ENCODE data around the gene SCARF2.
"Not testable (repeated sequence)": the region's sequence is repeated elsewhere in the genome, so short reads cannot be mapped to it uniquely, and the experiment has no call there.

SCARF2 gene

GRCh38 chr22:20419664-20419951 is 18.0 kb downstream of the SCARF2 start:
- no peak for DNase-seq (ENCODE audit: low read depth)
- H3K4me3 ChIP-seq (ENCODE audit: low read depth, low read length) = no peak overlapping the region
- TF ChIP-seq, protein P1, sequence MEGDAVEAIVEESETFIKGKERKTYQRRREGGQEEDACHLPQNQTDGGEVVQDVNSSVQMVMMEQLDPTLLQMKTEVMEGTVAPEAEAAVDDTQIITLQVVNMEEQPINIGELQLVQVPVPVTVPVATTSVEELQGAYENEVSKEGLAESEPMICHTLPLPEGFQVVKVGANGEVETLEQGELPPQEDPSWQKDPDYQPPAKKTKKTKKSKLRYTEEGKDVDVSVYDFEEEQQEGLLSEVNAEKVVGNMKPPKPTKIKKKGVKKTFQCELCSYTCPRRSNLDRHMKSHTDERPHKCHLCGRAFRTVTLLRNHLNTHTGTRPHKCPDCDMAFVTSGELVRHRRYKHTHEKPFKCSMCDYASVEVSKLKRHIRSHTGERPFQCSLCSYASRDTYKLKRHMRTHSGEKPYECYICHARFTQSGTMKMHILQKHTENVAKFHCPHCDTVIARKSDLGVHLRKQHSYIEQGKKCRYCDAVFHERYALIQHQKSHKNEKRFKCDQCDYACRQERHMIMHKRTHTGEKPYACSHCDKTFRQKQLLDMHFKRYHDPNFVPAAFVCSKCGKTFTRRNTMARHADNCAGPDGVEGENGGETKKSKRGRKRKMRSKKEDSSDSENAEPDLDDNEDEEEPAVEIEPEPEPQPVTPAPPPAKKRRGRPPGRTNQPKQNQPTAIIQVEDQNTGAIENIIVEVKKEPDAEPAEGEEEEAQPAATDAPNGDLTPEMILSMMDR (conservative IDR thresholded peaks at IDR 0.05; ENCODE audit: low read depth, low read length) = no peak

GRCh38 chr22:20418211-20418788 is 19.3 kb downstream of the SCARF2 start:
- peak; percentile 89 for DNase-seq (ENCODE audit: low read depth)
- H3K4me3 ChIP-seq (ENCODE audit: low read depth, low read length) = peak overlapping the region; percentile 55
- TF ChIP-seq, protein P1 (conservative IDR thresholded peaks at IDR 0.05; ENCODE audit: low read depth, low read length) = peak; percentile 93

DNA sequence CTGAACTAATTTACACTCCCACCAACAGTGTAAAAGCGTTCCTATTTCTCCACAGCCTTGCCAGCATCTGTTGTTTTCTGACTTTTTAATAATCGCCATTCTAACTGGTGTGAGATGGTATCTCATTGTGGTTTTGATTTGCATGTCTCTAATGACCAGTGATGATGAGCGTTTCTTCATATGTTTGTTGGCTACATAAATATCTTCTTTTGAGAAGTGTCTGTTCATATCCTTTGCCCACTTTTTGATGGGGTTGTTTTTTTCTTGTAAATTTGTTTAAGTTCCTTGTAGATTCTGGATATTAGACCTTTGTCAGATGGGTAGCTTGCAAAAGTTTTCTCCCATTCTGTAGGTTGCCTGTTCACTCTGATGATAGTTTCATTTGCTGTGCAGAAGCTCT is 21.9 kb downstream of the SCARF2 start:
- H3K4me3 ChIP-seq (ENCODE audit: low read depth, low read length); DNase-seq (ENCODE audit: low read depth): not testable (repeated sequence)

- DNase-seq (ENCODE audit: low read depth); H3K4me3 ChIP-seq (ENCODE audit: low read depth, low read length): not testable (repeated sequence)
These were observed 22.4 kb downstream of the SCARF2 start for GRCh38 chr22:20415241-20415640.

GRCh38 chr22:20414450-20414849 is 23.2 kb downstream of the SCARF2 start:
- TF ChIP-seq, protein P1 (conservative IDR thresholded peaks at IDR 0.05; ENCODE audit: low read depth, low read length) = no peak
- no peak for DNase-seq (ENCODE audit: low read depth)
- no peak overlapping the region for H3K4me3 ChIP-seq (ENCODE audit: low read depth, low read length)

- TF ChIP-seq, protein P1 (conservative IDR thresholded peaks at IDR 0.05; ENCODE audit: low read depth, low read length) = no peak
- H3K4me3 ChIP-seq (ENCODE audit: low read depth, low read length) = no peak overlapping the region
- no peak for DNase-seq (ENCODE audit: low read depth)
These were observed 23.6 kb downstream of the SCARF2 start for GRCh38 chr22:20414059-20414440.

- no peak overlapping the region for H3K4me3 ChIP-seq (ENCODE audit: low read depth, low read length)
- DNase-seq (ENCODE audit: low read depth) = no peak
- TF ChIP-seq, protein P1 (conservative IDR thresholded peaks at IDR 0.05; ENCODE audit: low read depth, low read length) = no peak
These were observed 24.2 kb downstream of the SCARF2 start for GRCh38 chr22:20413217-20414058.
